ENCODE results near the gene TMEM145.

The TMEM145 gene

GRCh38 chr19:42356686-42357085 is 43.6 kb downstream of the TMEM145 start:
- no peak overlapping the region for H3K27ac ChIP-seq (ENCODE audit: low read length)
- no peaks in the 10 kb centered on the region for H3K4me1 ChIP-seq (ENCODE audit: control insufficient read depth in 1 of 2, insufficient read depth in 2 of 2, low read length in 2 of 2)
- no peaks in the 10 kb centered on the region for H3K27me3 ChIP-seq (ENCODE audit: low read depth, low read length)
- H3K36me3 ChIP-seq (ENCODE audit: control insufficient read depth in 1 of 2, insufficient read depth in 2 of 2, low read length in 2 of 2): peaks cover 16 to 75% of the 10 kb centered on the region in 2 donors
- H3K9me3 ChIP-seq (ENCODE audit: control insufficient read depth in 1 of 2, low read length in 2 of 2): no peaks in the 10 kb centered on the region
- no peak overlapping the region for H3K4me3 ChIP-seq (ENCODE audit: low read depth in 1 of 2, low read length in 2 of 2)

- H3K9me3 ChIP-seq (ENCODE audit: control insufficient read depth in 1 of 2, low read length in 2 of 2): no peaks in the 10 kb centered on the region
- no peaks in the 10 kb centered on the region for H3K27me3 ChIP-seq (ENCODE audit: low read depth, low read length)
- H3K36me3 ChIP-seq (ENCODE audit: control insufficient read depth in 1 of 2, insufficient read depth in 2 of 2, low read length in 2 of 2): peaks cover 16 to 75% of the 10 kb centered on the region in 2 donors
- H3K27ac ChIP-seq (ENCODE audit: low read length): no peak overlapping the region
- H3K4me1 ChIP-seq (ENCODE audit: control insufficient read depth in 1 of 2, insufficient read depth in 2 of 2, low read length in 2 of 2): no peaks in the 10 kb centered on the region
- H3K4me3 ChIP-seq (ENCODE audit: low read depth in 1 of 2, low read length in 2 of 2): no peak overlapping the region
These were observed 44.2 kb downstream of the TMEM145 start for GRCh38 chr19:42357290-42357689.

GRCh38 chr19:42360787-42361544 is 47.9 kb downstream of the TMEM145 start:
- Histone ChIP-seq H3K27me3 (ENCODE audit: low read depth, low read length) (no peaks in the 10 kb centered on the region), H3K9me3 (ENCODE audit: control insufficient read depth in 1 of 2, low read length in 2 of 2) (no peaks in the 10 kb centered on the region), H3K4me3 (ENCODE audit: low read depth in 1 of 2, low read length in 2 of 2) (no peak overlapping the region), H3K4me1 (ENCODE audit: control insufficient read depth in 1 of 2, insufficient read depth in 2 of 2, low read length in 2 of 2) (peaks cover 0 to 5% of the 10 kb centered on the region in 2 donors), H3K27ac (ENCODE audit: low read length) (no peak overlapping the region), H3K36me3 (ENCODE audit: control insufficient read depth in 1 of 2, insufficient read depth in 2 of 2, low read length in 2 of 2) (peaks cover 17 to 60% of the 10 kb centered on the region in 2 donors)

DNA sequence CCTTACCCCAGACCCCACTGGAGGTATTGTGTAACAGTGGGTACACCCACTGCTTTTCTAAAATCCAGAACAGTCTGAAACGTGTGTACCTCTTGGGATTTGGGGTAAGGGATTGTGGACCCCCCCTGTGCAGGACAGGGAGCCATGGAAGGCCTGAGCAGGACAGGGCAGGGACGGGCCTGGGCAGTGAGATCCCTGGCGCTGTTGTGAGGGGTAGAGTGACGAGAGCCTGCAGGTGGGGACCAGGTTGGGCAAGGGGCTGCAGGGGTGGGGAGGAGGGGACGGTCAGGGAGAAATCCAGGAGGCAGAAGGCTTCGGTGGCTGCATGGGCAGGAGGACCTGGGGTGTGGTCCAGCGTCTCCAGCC is 48.4 kb downstream of the TMEM145 start:
- no peaks in the 10 kb centered on the region for H3K9me3 ChIP-seq (ENCODE audit: control insufficient read depth in 1 of 2, low read length in 2 of 2)
- H3K36me3 ChIP-seq (ENCODE audit: control insufficient read depth in 1 of 2, insufficient read depth in 2 of 2, low read length in 2 of 2): peaks cover 13 to 54% of the 10 kb centered on the region in 2 donors
- peaks cover 0 to 10% of the 10 kb centered on the region in 2 donors for H3K4me1 ChIP-seq (ENCODE audit: control insufficient read depth in 1 of 2, insufficient read depth in 2 of 2, low read length in 2 of 2)
- H3K4me3 ChIP-seq (ENCODE audit: low read depth in 1 of 2, low read length in 2 of 2): no peak overlapping the region
- no peaks in the 10 kb centered on the region for H3K27me3 ChIP-seq (ENCODE audit: low read depth, low read length)
- no peak overlapping the region for H3K27ac ChIP-seq (ENCODE audit: low read length)

DNA sequence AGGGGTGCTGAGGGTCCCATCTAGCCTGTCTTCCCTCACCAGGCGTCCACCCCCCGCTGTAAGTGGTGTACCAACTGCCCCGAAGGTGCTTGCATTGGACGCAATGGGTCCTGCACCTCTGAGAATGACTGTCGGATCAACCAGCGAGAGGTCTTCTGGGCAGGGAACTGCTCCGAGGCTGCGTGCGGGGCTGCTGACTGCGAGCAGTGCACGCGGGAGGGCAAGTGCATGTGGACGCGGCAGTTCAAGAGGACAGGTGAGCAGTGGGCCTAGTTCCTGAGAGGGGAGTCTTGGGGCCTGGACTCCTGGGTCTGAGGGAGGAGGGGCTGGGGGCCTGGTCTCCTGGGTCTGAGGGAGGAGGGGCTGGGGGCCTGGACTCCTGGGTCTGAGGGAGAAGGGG is 49.2 kb downstream of the TMEM145 start:
- H3K36me3 ChIP-seq (ENCODE audit: control insufficient read depth in 1 of 2, insufficient read depth in 2 of 2, low read length in 2 of 2): peaks cover 12 to 46% of the 10 kb centered on the region in 2 donors
- no peak overlapping the region for H3K4me3 ChIP-seq (ENCODE audit: low read depth in 1 of 2, low read length in 2 of 2)

GRCh38 chr19:42362891-42363440 is 49.9 kb downstream of the TMEM145 start:
- peaks cover 12 to 44% of the 10 kb centered on the region in 2 donors for H3K36me3 ChIP-seq (ENCODE audit: control insufficient read depth in 1 of 2, insufficient read depth in 2 of 2, low read length in 2 of 2)
- no peak overlapping the region for H3K4me3 ChIP-seq (ENCODE audit: low read depth in 1 of 2, low read length in 2 of 2)
- H3K4me1 ChIP-seq (ENCODE audit: control insufficient read depth in 1 of 2, insufficient read depth in 2 of 2, low read length in 2 of 2): peaks cover 0 to 17% of the 10 kb centered on the region in 2 donors
- H3K9me3 ChIP-seq (ENCODE audit: control insufficient read depth in 1 of 2, low read length in 2 of 2): no peaks in the 10 kb centered on the region
- H3K27me3 ChIP-seq (ENCODE audit: low read depth, low read length): no peaks in the 10 kb centered on the region
- H3K27ac ChIP-seq (ENCODE audit: low read length): no peak overlapping the region

More for the DNA sequence above, 49.2 kb downstream of the TMEM145 start:
- Histone ChIP-seq H3K27ac (ENCODE audit: low read length) (no peak overlapping the region), H3K9me3 (ENCODE audit: control insufficient read depth in 1 of 2, low read length in 2 of 2) (no peaks in the 10 kb centered on the region), H3K27me3 (ENCODE audit: low read depth, low read length) (no peaks in the 10 kb centered on the region), H3K4me1 (ENCODE audit: control insufficient read depth in 1 of 2, insufficient read depth in 2 of 2, low read length in 2 of 2) (peaks cover 0 to 14% of the 10 kb centered on the region in 2 donors)

GRCh38 chr19:42363614-42364346 is 50.7 kb downstream of the TMEM145 start:
- Histone ChIP-seq H3K4me1 (ENCODE audit: control insufficient read depth in 1 of 2, insufficient read depth in 2 of 2, low read length in 2 of 2) (peaks cover 0 to 17% of the 10 kb centered on the region in 2 donors), H3K9me3 (ENCODE audit: control insufficient read depth in 1 of 2, low read length in 2 of 2) (no peaks in the 10 kb centered on the region), H3K27ac (ENCODE audit: low read length) (no peak overlapping the region), H3K27me3 (ENCODE audit: low read depth, low read length) (no peaks in the 10 kb centered on the region), H3K4me3 (ENCODE audit: low read depth in 1 of 2, low read length in 2 of 2) (no peak overlapping the region), H3K36me3 (ENCODE audit: control insufficient read depth in 1 of 2, insufficient read depth in 2 of 2, low read length in 2 of 2) (peaks cover 12 to 42% of the 10 kb centered on the region in 2 donors)

- Histone ChIP-seq H3K4me1 (ENCODE audit: control insufficient read depth in 1 of 2, insufficient read depth in 2 of 2, low read length in 2 of 2) (peaks cover 0 to 17% of the 10 kb centered on the region in 2 donors), H3K27me3 (ENCODE audit: low read depth, low read length) (no peaks in the 10 kb centered on the region), H3K27ac (ENCODE audit: low read length) (no peak overlapping the region), H3K4me3 (ENCODE audit: low read depth in 1 of 2, low read length in 2 of 2) (no peak overlapping the region), H3K9me3 (ENCODE audit: control insufficient read depth in 1 of 2, low read length in 2 of 2) (no peaks in the 10 kb centered on the region), H3K36me3 (ENCODE audit: control insufficient read depth in 1 of 2, insufficient read depth in 2 of 2, low read length in 2 of 2) (peaks cover 16 to 47% of the 10 kb centered on the region in 2 donors)
These were observed 53.6 kb downstream of the TMEM145 start for GRCh38 chr19:42366673-42367072.

DNA sequence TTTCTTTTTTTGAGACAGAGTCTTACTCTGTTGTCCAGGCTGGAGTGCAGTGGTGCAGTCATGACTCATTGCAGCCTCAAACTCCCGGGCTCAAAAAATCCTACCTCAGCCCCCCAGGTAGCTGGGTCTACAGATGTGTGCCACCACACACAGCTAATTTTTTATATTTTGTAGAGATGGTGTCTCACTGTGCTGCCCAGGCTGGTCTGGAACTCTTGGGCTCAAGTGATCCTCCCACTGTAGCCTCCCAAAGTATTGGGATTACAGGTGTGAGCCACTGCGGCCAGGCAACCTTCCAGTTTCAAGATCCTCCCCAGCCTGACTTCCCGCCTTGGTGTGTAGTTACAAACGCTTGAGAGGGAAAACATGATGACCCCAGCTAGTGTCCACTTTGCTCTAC is 54.8 kb downstream of the TMEM145 start:
- H3K4me3 ChIP-seq (ENCODE audit: low read depth in 1 of 2, low read length in 2 of 2): no peak overlapping the region
- H3K36me3 ChIP-seq (ENCODE audit: control insufficient read depth in 1 of 2, insufficient read depth in 2 of 2, low read length in 2 of 2): peaks cover 16 to 34% of the 10 kb centered on the region in 2 donors
- H3K27me3 ChIP-seq (ENCODE audit: low read depth, low read length): no peaks in the 10 kb centered on the region
- no peak overlapping the region for H3K27ac ChIP-seq (ENCODE audit: low read length)
- H3K4me1 ChIP-seq (ENCODE audit: control insufficient read depth in 1 of 2, insufficient read depth in 2 of 2, low read length in 2 of 2): peaks cover 0 to 17% of the 10 kb centered on the region in 2 donors
- no peaks in the 10 kb centered on the region for H3K9me3 ChIP-seq (ENCODE audit: control insufficient read depth in 1 of 2, low read length in 2 of 2)

GRCh38 chr19:42368360-42368759 is 55.3 kb downstream of the TMEM145 start:
- H3K27ac ChIP-seq (ENCODE audit: low read length): no peak overlapping the region
- no peaks in the 10 kb centered on the region for H3K27me3 ChIP-seq (ENCODE audit: low read depth, low read length)

DNA sequence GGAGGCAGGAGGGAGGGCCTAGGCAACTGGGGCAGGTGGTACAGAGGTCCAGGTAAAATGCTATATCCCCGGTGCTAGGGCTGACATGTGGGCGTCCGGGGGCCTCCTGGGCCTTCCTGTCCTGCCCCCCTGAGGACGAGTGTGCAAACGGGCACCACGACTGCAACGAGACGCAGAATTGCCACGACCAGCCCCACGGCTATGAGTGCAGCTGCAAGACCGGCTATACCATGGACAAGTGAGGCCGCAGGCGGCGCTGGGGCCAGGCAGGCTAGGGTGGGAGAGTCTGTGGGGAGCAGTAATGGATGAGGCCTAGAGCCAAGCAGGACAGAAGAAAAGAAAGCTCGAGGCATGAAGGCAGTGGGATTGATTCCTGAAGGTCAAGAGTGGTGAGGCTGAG is 55.7 kb downstream of the TMEM145 start:
- peaks cover 13 to 26% of the 10 kb centered on the region in 2 donors for H3K36me3 ChIP-seq (ENCODE audit: control insufficient read depth in 1 of 2, insufficient read depth in 2 of 2, low read length in 2 of 2)
- H3K27me3 ChIP-seq (ENCODE audit: low read depth, low read length): no peaks in the 10 kb centered on the region
- H3K9me3 ChIP-seq (ENCODE audit: control insufficient read depth in 1 of 2, low read length in 2 of 2): no peaks in the 10 kb centered on the region
- no peak overlapping the region for H3K4me3 ChIP-seq (ENCODE audit: low read depth in 1 of 2, low read length in 2 of 2)
- H3K4me1 ChIP-seq (ENCODE audit: control insufficient read depth in 1 of 2, insufficient read depth in 2 of 2, low read length in 2 of 2): peaks cover 0 to 17% of the 10 kb centered on the region in 2 donors
- H3K27ac ChIP-seq (ENCODE audit: low read length): no peak overlapping the region

More at GRCh38 chr19:42368360-42368759, 55.3 kb downstream of the TMEM145 start:
- Histone ChIP-seq H3K4me3 (ENCODE audit: low read depth in 1 of 2, low read length in 2 of 2) (no peak overlapping the region), H3K9me3 (ENCODE audit: control insufficient read depth in 1 of 2, low read length in 2 of 2) (no peaks in the 10 kb centered on the region), H3K4me1 (ENCODE audit: control insufficient read depth in 1 of 2, insufficient read depth in 2 of 2, low read length in 2 of 2) (peaks cover 0 to 17% of the 10 kb centered on the region in 2 donors), H3K36me3 (ENCODE audit: control insufficient read depth in 1 of 2, insufficient read depth in 2 of 2, low read length in 2 of 2) (peaks cover 16 to 30% of the 10 kb centered on the region in 2 donors)

All from muscle layer of duodenum (tissue), 2 donors.